ENCODE measurements around the gene MAGEA8. TPM values are rescaled to one million over a fixed set of nuclear protein-coding genes. Genes with fewer than 3 reads are reported as not detected.
"Not testable (repeated sequence)": the region's sequence is repeated elsewhere in the genome, so short reads cannot be mapped to it uniquely, and the experiment has no call there.

The MAGEA8 gene
- total and polyA plus RNA-seq, 8 donors: 0.15 to 0.45 (median 0.31) TPM; not detected in 2

DNA sequence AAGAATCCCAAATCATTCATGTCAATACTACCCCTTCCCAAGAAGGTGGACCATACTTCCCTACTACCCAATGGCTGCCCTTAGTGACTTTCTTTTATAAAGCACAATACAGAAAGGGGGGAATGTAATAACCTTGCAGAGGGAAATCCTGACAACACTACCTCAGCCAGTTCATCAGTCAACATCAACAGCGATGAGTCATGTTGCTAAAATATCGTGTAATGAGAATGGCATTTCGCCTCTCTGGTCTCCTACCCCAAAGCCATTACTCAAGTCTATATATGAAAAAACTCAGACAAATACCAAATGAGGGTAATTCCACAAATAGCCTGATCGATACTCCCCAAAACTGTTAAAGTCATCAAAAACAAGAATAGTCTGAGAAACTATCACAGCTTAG is 3.3 kb upstream of the MAGEA8 start:
- intact Hi-C loops (cut with DNase I): no loop called here
- Histone ChIP-seq H3K4me3 (no peak overlapping the region), H3K36me3 (no peaks in the 10 kb centered on the region), H3K9me3 (no peaks in the 10 kb centered on the region), H3K27ac (no peak overlapping the region), H3K4me1 (no peaks in the 10 kb centered on the region), H3K27me3 (no peaks in the 10 kb centered on the region)
- ATAC-seq (no peak), DNase-seq (no peak)
- no peak for TF ChIP-seq CTCF (IDR thresholded peaks at IDR 0.05)

DNA sequence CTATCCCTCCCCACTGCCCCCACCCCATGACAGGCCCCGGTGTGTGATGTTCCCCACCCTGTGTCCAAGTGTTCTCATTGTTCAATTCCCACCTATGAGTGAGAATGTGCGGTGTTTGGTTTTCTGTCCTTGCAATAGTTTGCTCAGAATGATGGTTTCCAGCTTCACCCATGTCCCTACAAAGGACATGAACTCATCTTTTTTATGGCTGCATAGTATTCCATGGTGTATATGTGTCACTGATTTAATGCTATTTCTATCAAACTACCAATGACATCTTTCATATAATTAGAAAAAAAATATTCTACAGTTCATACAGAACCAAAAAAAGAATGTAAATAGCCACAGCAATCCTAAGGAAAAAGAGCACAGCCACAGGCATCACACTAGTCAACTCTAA is 9.8 kb downstream of the MAGEA8 start:
- H3K27me3 ChIP-seq; H3K27ac ChIP-seq; intact Hi-C loops (cut with DNase I); H3K4me1 ChIP-seq; ATAC-seq; H3K9me3 ChIP-seq; DNase-seq; H3K36me3 ChIP-seq; H3K4me3 ChIP-seq: not testable (repeated sequence)

DNA sequence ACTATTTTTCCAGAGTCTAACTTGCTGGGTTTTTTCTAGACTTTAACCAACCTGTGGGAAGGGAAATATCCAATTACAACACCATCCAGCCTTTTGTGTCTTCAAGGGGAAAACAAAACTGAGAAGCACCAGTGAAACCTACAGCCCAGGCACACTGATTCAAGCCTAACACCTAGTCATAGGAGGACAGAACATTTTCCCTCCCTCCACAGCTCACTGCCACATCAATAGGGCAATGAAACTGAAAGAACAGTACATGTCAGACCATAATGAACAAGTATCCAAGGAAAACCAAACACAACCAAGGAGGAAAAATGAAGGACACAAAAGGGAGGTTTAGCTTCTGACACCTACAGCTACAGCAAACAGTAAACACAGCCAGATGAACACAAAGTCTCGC is 17.6 kb downstream of the MAGEA8 start:
- no peaks in the 10 kb centered on the region for H3K4me1 ChIP-seq
- no peaks in the 10 kb centered on the region for H3K27me3 ChIP-seq
- intact Hi-C loops (cut with DNase I): no loop called here
- ATAC-seq (no peak), DNase-seq (no peak)
- no peak overlapping the region for H3K4me3 ChIP-seq
- TF ChIP-seq CTCF (IDR thresholded peaks at IDR 0.05): no peak
- no peaks in the 10 kb centered on the region for H3K36me3 ChIP-seq
- no peak overlapping the region for H3K27ac ChIP-seq
- H3K9me3 ChIP-seq: no peaks in the 10 kb centered on the region

DNA sequence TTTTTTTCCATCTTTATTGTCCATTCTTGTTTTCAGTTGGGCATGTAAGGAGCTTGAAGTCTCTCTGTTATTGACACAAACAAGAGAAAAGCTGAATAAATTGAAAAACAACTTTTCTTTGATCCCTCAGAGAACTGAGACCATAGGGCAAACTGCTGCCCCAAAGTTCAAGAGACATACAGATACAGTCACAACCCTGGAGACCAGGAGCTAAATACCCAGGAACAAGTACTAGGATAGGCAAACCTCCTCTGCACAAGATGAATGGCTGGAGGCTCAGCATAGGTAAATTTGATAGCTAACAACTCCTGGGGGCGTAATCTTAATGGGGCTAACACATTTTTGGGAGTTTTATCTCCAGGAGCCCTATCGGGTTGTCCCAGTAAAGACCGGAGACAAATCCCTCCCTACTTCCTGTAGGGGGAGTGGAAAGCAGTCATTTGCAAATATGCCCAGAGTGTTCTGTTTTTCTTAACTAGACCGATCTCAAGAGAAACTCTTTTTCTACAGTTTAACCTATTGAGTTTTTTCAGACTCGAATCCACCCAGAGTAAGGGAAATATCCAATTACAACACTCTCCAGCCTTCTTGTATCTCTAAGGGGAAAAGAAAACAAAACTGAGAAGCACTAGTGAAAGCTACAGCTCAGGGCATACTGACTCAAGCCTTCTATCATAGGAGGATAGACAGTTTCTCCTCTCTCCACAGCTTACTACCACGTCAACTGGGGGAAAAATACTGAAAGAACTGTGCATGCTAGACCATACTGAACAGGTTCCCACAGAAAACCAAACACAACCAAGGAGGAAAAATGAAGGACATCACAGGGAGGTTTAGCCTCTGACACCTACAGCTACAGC is 23.1 kb downstream of the MAGEA8 start:
- H3K4me1 ChIP-seq: no peaks in the 10 kb centered on the region
- H3K27me3 ChIP-seq: no peaks in the 10 kb centered on the region
- H3K27ac ChIP-seq: no peak overlapping the region
- peak in 1 of 4 donors; percentile 3 for DNase-seq
- intact Hi-C loops (cut with DNase I): no loop called here
- peak; percentile 64 for ATAC-seq
- H3K4me3 ChIP-seq: no peak overlapping the region
- no peaks in the 10 kb centered on the region for H3K9me3 ChIP-seq
- TF ChIP-seq CTCF (IDR thresholded peaks at IDR 0.05): no peak
- no peaks in the 10 kb centered on the region for H3K36me3 ChIP-seq

GRCh38 chrX:149908308-149908707 is 27.3 kb downstream of the MAGEA8 start:
- TF ChIP-seq CTCF (IDR thresholded peaks at IDR 0.05): no peak
- ATAC-seq: no peak
- intact Hi-C loops (cut with DNase I): no loop called here

GRCh38 chrX:149908727-149909126 is 27.7 kb downstream of the MAGEA8 start:
- Histone ChIP-seq H3K27ac (no peak overlapping the region), H3K27me3 (no peaks in the 10 kb centered on the region), H3K4me3 (no peak overlapping the region), H3K4me1 (no peaks in the 10 kb centered on the region), H3K9me3 (no peaks in the 10 kb centered on the region), H3K36me3 (no peaks in the 10 kb centered on the region)
- intact Hi-C loops (cut with DNase I): no loop called here
- ATAC-seq (no peak), DNase-seq (no peak)
- TF ChIP-seq CTCF (IDR thresholded peaks at IDR 0.05): no peak

More at GRCh38 chrX:149908308-149908707, 27.3 kb downstream of the MAGEA8 start:
- Histone ChIP-seq H3K9me3 (no peaks in the 10 kb centered on the region), H3K27me3 (no peaks in the 10 kb centered on the region), H3K4me1 (no peaks in the 10 kb centered on the region), H3K4me3 (no peak overlapping the region), H3K36me3 (no peaks in the 10 kb centered on the region), H3K27ac (no peak overlapping the region)
- no peak for DNase-seq
